GM12878 (cell line): ENCODE measurements around the gene LAT. TPM values are rescaled to one million over a fixed set of nuclear protein-coding genes. Genes with fewer than 3 reads are reported as not detected.

ENCODE experiments used
- ATAC-seq: fragments of 200-7000 bp; cut with Tn5 transposase; 3 replicates; pipeline ENCODE4 v1.9.1; 2020; ENCODE audit warnings: mild to moderate bottlenecking, moderate library complexity
- BruUV-seq: library from RNA; stranded (reverse); fragments of 400-500 nt; replicated peaks from 2 replicates; lab custom pipeline; 2021; lab: Mats Ljungman, UMichigan
- CTCF ChIA-PET: fragments of 300-600 bp; sonication (Branson Sonifier 250); formaldehyde crosslinking; extraction: SDS; loops from one replicate; lab custom pipeline; 2021; ENCODE audit warnings: inconsistent platforms; lab: Yijun Ruan, JAX
- POLR2A ChIA-PET: fragments of 350-600 bp; formaldehyde crosslinking; extraction: SDS; loops from one replicate; lab custom pipeline; 2021; ENCODE audit warnings: inconsistent platforms; lab: Charles Lee
- RAD21 ChIA-PET: fragments of 300-600 bp; sonication (Branson Sonifier 250); formaldehyde crosslinking; loops from one replicate; lab custom pipeline; 2023; ENCODE audit warnings: antibody characterized with exemption; ENCODE audit not compliant: unreplicated experiment; lab: Charles Lee
- SMC1A ChIA-PET: fragments of 300-600 bp; sonication (Branson Sonifier 250); formaldehyde crosslinking; loops from one replicate; lab custom pipeline; 2023; ENCODE audit not compliant: unreplicated experiment, uncharacterized antibody; lab: Charles Lee
- DNase-seq: peaks from one replicate; pipeline ENCODE4 v3.0.0-alpha.2; 2011; ENCODE audit warnings: low read depth, low spot score
- FAIRE-seq: peaks from 3 replicates; lab custom pipeline; 2011; peaks lifted over from hg19 to GRCh38; lab: Jason Lieb, UNC
- H2AFZ ChIP-seq: 2 replicates; pipeline ENCODE4 v1.6.0; 2011; ENCODE audit warnings: low read depth, low read length, control low read depth; ENCODE audit not compliant: control insufficient read depth
- H3K27ac ChIP-seq: 2 replicates; pipeline ENCODE4 v1.5.1; 2011; ENCODE audit warnings: control low read depth; ENCODE audit not compliant: control insufficient read depth, insufficient read depth
- H3K27me3 ChIP-seq, 2 experiments: replicated peaks in 1 of 2; 2 replicates each; pipeline versions ENCODE4 v1.6.0 to v1.6.1; 2011; ENCODE audit warnings: low read length in 1 of 2; ENCODE audit not compliant: control insufficient read depth in 2 of 2, insufficient read depth in 2 of 2
- H3K36me3 ChIP-seq, 2 experiments: 2 replicates each; pipeline ENCODE4 v1.5.1; 2011; ENCODE audit warnings: low read length in 1 of 2; ENCODE audit not compliant: control insufficient read depth in 2 of 2, insufficient read depth in 2 of 2
- H3K4me1 ChIP-seq: 2 replicates; pipeline ENCODE4 v1.6.1; 2011; ENCODE audit warnings: mild to moderate bottlenecking, low read length, moderate library complexity, mixed read lengths; ENCODE audit not compliant: control insufficient read depth, insufficient read depth
- H3K4me2 ChIP-seq: 2 replicates; pipeline ENCODE4 v1.6.0; 2011; ENCODE audit warnings: control low read depth; ENCODE audit not compliant: control insufficient read depth, insufficient read depth
- H3K4me3 ChIP-seq: fragments of 200-600 bp; sonication (generic); 2 replicates; pipeline ENCODE4 v1.5.1; 2016
- H3K79me2 ChIP-seq: 2 replicates; pipeline ENCODE4 v1.6.0; 2011; ENCODE audit warnings: low read length; ENCODE audit not compliant: control insufficient read depth, insufficient read depth
- H3K9ac ChIP-seq: 2 replicates; pipeline ENCODE4 v1.8.0; 2011; ENCODE audit warnings: low read length, control low read depth, mixed read lengths; ENCODE audit not compliant: control insufficient read depth, insufficient read depth
- H3K9me3 ChIP-seq: replicated peaks from 3 replicates; pipeline ENCODE4 v1.5.1; 2011; ENCODE audit warnings: mild to moderate bottlenecking, low read length; ENCODE audit not compliant: control insufficient read depth, insufficient read depth
- H4K20me1 ChIP-seq: 2 replicates; pipeline ENCODE4 v1.6.0; 2011; ENCODE audit not compliant: control insufficient read depth, insufficient read depth
- FOXK2 ChIP-seq: fragments of 450-650 bp; IDR thresholded peaks from 2 replicates; pipeline ENCODE4 v1.6.1; 2017; ENCODE audit warnings: mild to moderate bottlenecking, moderate library complexity
- MTA3 ChIP-seq: IDR thresholded peaks from 2 replicates; pipeline ENCODE4 v1.6.1; 2012; ENCODE audit warnings: low read length, inconsistent platforms, borderline replicate concordance
- RAD21 ChIP-seq: IDR thresholded peaks from 2 replicates; pipeline ENCODE4 v1.6.1; 2011; ENCODE audit warnings: mild to moderate bottlenecking, low read depth, low read length, moderate library complexity; ENCODE audit not compliant: insufficient read depth
- SMAD5 ChIP-seq: IDR thresholded peaks from 2 replicates; pipeline ENCODE4 v1.6.1; 2016; ENCODE audit warnings: antibody characterized with exemption, low read depth
- WGBS: methylation state at CpG from one replicate; pipeline ENCODE4 v1.1.6; 2016; ENCODE audit warnings: low lambda C conversion rate; ENCODE audit not compliant: insufficient replicate concordance, insufficient coverage; ENCODE audit errors: missing lambda C conversion rate; 5-methylcytosine and 5-hydroxymethylcytosine counted together
- in situ Hi-C: fragments of 300-500 bp; cut with MboI; formaldehyde crosslinking; loops from 9 replicates; pipeline ENCODE4 v1.14.3; 2018; ENCODE audit warnings: mixed read lengths
- intact Hi-C: fragments of 100-400 bp; cut with micrococcal nuclease; formaldehyde crosslinking; loops from one replicate; pipeline ENCODE4 v1.14.2; 2022; ENCODE audit not compliant: unreplicated experiment
- polyA plus RNA-seq, 11 experiments: library from polyadenylated mRNA; depleted of rRNA in 4 of 11; unstranded in 6 of 11; stranded (reverse) in 5 of 11; fragments of >200 nt; fragmentation: Nextera tagmentation in 4 of 11; fragmentation: Illumina TruSeq in 1 of 11; extraction: Ambion mirVana in 4 of 11; extraction: Trizol in 1 of 11; gene quantifications; 1 replicate in 1 of 11; 2 replicates in 10 of 11; pipeline versions ENCODE4 v1.2.1 to v1.2.3, GENCODE V29; 2011 to 2016; ENCODE audit warnings: inconsistent platforms in 2 of 11, missing spikeins in 2 of 11, low read depth in 1 of 11
- total RNA-seq, 4 experiments: library from RNA; depleted of rRNA in 3 of 4; stranded (reverse); fragments of >200 nt in 3 of 4; fragmentation: Illumina TruSeq in 1 of 4; extraction: Trizol in 1 of 4; gene quantifications; 2 replicates each; pipeline versions ENCODE4 v1.2.1 to v1.2.3, GENCODE V29; 2013 to 2021
- TF ChIP-seq, protein P1 (sequence below): fragments of 450-650 bp; formaldehyde crosslinking; IDR thresholded peaks from 2 replicates; pipeline ENCODE4 v1.5.0; 2022; ENCODE audit warnings: mild to moderate bottlenecking, missing genetic modification characterization
- TF ChIP-seq, protein P2 (sequence below): fragments of 450-650 bp; IDR thresholded peaks from 2 replicates; pipeline ENCODE4 v1.6.1; 2018; ENCODE audit warnings: borderline replicate concordance, mild to moderate bottlenecking; ENCODE audit not compliant: partially characterized antibody
- TF ChIP-seq, protein P3 (sequence below): fragments of 450-650 bp; formaldehyde crosslinking; IDR thresholded peaks from 2 replicates; pipeline ENCODE4 v1.4.0; 2020; ENCODE audit warnings: mild to moderate bottlenecking, moderate library complexity
- TF ChIP-seq, protein P4 (sequence below): fragments of 450-650 bp; IDR thresholded peaks from 2 replicates; pipeline ENCODE4 v1.6.1; 2017; ENCODE audit warnings: low read depth, mild to moderate bottlenecking, moderate library complexity

LAT gene
- total and polyA plus RNA-seq, 10 of the 15 experiments (the other 5 are each of a cell fraction or from before 2014, with no cell fraction given): 0.39 to 6.9 (median 2.0) TPM

DNA sequence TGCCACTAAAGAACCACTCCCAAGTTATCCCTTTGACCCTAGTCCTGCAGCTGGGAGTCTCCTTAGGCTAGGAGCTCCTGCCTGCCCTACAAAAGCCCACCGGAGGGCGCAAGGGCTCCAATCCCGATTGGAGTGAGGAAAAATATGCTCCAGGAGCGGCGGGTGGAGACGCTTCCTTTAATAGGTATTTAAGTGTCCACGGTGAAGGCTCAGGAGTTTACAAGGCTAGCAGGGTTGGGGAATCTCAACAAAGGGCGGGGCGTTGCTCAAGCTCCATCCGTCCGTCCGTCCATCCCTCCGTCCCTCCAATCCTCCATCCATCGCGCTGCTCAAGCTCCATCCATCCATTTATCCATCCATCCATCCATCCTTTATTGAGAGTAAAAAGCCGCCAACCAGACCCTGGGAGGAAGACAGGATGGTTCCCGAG lies 10.8 kb upstream of the LAT start (continued):
- TF ChIP-seq SMAD5 (no peak), MTA3 (no peak), RAD21 (peak; percentile 61)

DNA sequence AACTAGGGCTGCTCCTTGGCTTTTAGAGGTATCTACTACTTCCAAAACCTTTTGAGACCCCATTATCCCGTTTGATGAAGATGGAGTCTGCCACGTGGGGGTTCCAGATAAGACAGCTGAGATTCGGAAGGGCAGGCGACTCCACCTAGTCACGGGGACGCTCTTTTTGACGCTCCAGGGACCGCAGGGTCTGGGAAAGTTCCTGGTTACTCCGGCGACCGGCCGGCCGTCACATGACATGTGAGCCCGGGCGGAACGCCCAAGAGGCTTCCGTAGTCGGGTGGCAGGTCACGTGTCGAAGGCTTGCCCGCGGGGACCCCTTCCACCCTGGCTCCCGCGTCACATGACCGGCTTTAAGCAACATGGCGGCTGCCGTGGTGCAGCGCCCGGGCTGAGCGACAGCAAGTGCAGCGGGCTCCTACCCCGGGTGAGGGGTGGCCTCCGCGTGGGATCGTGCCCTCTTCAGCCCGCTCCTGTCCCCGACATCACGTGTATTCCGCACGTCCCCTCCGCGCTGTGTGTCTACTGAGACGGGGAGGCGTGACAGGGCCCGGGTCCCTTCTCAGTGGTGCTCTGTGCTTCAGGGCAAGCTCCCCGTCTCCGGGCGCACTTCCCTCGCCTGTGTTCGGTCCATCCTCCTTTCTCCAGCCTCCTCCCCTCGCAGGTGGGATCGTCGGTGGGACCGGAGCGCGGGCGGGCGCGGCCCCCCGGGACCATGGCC lies 10.3 kb upstream of the LAT start, which contains the start of gene SPNS1:
SPNS1 (plus strand) TSS at position 342 of the 721 bp plus-strand sequence; CDS start at position 716, 374 bp downstream.
- no TSS peak for BruUV-seq
- intact Hi-C loops: no loop called here
- ATAC-seq (peak; percentile 97), FAIRE-seq (peak; percentile 90), DNase-seq (peak; percentile 74)
- peak within 1 kb of the TSS; percentile 92 for H3K4me3 ChIP-seq
- H3K9ac ChIP-seq: peak within 1 kb of the TSS; percentile 87
- peak within 1 kb of the TSS; percentile 87 for H2AFZ ChIP-seq
- H3K27me3 ChIP-seq: no peaks in the 10 kb centered on the region
- no peaks in the 10 kb centered on the region for H4K20me1 ChIP-seq
- CTCF ChIA-PET: interaction anchor here (0.6 to 2.5 kb wide), 7 partner anchors 8 to 251 kb away, joined by 3 to 12 read pairs (median 5); no protein-coding TSS in a partner anchor
- WGBS: 1% methylated on average over 51 of the region's 60 CpGs
- H3K4me2 ChIP-seq: peak within 1 kb of the TSS; percentile 96
- peaks cover 4% of the 10 kb centered on the region for H3K4me1 ChIP-seq
- H3K9me3 ChIP-seq: no peaks in the 10 kb centered on the region
- RAD21 ChIA-PET: interaction anchor here (0.9 to 1.9 kb wide), 4 partner anchors 11 to 100 kb away, joined by 3 to 10 read pairs (median 5); partner anchors contain the start of gene LAT
- POLR2A ChIA-PET: interaction anchor here (0.5 to 1.4 kb wide), 5 partner anchors 10 to 117 kb away, joined by 3 to 8 read pairs (median 3); partner anchors contain the start of genes LAT and NFATC2IP
- peaks cover 8% of the 10 kb centered on the region for H3K79me2 ChIP-seq
- H3K36me3 ChIP-seq: no peaks in the 10 kb centered on the region; a peak in 2 of 4 replicates
- SMC1A ChIA-PET: interaction anchor here (0.9 to 2.0 kb wide), 7 partner anchors 9 to 153 kb away, joined by 3 to 5 read pairs (median 3); no protein-coding TSS in a partner anchor
- in situ Hi-C loops: no loop called here
- peak within 1 kb of the TSS; percentile 58 for H3K27ac ChIP-seq
- TF ChIP-seq, protein P1, sequence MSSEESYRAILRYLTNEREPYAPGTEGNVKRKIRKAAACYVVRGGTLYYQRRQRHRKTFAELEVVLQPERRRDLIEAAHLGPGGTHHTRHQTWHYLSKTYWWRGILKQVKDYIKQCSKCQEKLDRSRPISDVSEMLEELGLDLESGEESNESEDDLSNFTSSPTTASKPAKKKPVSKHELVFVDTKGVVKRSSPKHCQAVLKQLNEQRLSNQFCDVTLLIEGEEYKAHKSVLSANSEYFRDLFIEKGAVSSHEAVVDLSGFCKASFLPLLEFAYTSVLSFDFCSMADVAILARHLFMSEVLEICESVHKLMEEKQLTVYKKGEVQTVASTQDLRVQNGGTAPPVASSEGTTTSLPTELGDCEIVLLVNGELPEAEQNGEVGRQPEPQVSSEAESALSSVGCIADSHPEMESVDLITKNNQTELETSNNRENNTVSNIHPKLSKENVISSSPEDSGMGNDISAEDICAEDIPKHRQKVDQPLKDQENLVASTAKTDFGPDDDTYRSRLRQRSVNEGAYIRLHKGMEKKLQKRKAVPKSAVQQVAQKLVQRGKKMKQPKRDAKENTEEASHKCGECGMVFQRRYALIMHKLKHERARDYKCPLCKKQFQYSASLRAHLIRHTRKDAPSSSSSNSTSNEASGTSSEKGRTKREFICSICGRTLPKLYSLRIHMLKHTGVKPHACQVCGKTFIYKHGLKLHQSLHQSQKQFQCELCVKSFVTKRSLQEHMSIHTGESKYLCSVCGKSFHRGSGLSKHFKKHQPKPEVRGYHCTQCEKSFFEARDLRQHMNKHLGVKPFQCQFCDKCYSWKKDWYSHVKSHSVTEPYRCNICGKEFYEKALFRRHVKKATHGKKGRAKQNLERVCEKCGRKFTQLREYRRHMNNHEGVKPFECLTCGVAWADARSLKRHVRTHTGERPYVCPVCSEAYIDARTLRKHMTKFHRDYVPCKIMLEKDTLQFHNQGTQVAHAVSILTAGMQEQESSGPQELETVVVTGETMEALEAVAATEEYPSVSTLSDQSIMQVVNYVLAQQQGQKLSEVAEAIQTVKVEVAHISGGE (CRISPR knock-in tag): no peak
- TF ChIP-seq, protein P2, sequence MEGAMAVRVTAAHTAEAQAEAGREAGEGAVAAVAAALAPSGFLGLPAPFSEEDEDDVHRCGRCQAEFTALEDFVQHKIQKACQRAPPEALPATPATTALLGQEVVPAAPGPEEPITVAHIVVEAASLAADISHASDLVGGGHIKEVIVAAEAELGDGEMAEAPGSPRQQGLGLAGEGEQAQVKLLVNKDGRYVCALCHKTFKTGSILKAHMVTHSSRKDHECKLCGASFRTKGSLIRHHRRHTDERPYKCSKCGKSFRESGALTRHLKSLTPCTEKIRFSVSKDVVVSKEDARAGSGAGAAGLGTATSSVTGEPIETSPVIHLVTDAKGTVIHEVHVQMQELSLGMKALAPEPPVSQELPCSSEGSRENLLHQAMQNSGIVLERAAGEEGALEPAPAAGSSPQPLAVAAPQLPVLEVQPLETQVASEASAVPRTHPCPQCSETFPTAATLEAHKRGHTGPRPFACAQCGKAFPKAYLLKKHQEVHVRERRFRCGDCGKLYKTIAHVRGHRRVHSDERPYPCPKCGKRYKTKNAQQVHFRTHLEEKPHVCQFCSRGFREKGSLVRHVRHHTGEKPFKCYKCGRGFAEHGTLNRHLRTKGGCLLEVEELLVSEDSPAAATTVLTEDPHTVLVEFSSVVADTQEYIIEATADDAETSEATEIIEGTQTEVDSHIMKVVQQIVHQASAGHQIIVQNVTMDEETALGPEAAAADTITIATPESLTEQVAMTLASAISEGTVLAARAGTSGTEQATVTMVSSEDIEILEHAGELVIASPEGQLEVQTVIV: peak; percentile 68
- TF ChIP-seq, protein P3, sequence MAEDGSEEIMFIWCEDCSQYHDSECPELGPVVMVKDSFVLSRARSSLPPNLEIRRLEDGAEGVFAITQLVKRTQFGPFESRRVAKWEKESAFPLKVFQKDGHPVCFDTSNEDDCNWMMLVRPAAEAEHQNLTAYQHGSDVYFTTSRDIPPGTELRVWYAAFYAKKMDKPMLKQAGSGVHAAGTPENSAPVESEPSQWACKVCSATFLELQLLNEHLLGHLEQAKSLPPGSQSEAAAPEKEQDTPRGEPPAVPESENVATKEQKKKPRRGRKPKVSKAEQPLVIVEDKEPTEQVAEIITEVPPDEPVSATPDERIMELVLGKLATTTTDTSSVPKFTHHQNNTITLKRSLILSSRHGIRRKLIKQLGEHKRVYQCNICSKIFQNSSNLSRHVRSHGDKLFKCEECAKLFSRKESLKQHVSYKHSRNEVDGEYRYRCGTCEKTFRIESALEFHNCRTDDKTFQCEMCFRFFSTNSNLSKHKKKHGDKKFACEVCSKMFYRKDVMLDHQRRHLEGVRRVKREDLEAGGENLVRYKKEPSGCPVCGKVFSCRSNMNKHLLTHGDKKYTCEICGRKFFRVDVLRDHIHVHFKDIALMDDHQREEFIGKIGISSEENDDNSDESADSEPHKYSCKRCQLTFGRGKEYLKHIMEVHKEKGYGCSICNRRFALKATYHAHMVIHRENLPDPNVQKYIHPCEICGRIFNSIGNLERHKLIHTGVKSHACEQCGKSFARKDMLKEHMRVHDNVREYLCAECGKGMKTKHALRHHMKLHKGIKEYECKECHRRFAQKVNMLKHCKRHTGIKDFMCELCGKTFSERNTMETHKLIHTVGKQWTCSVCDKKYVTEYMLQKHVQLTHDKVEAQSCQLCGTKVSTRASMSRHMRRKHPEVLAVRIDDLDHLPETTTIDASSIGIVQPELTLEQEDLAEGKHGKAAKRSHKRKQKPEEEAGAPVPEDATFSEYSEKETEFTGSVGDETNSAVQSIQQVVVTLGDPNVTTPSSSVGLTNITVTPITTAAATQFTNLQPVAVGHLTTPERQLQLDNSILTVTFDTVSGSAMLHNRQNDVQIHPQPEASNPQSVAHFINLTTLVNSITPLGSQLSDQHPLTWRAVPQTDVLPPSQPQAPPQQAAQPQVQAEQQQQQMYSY (CRISPR knock-in tag): no peak
- peak; percentile 87 for TF ChIP-seq FOXK2
- TF ChIP-seq, protein P4, sequence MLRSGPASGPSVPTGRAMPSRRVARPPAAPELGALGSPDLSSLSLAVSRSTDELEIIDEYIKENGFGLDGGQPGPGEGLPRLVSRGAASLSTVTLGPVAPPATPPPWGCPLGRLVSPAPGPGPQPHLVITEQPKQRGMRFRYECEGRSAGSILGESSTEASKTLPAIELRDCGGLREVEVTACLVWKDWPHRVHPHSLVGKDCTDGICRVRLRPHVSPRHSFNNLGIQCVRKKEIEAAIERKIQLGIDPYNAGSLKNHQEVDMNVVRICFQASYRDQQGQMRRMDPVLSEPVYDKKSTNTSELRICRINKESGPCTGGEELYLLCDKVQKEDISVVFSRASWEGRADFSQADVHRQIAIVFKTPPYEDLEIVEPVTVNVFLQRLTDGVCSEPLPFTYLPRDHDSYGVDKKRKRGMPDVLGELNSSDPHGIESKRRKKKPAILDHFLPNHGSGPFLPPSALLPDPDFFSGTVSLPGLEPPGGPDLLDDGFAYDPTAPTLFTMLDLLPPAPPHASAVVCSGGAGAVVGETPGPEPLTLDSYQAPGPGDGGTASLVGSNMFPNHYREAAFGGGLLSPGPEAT: peak; percentile 100
